ENCODE results near the gene SKI.

SKI gene

GRCh38 chr1:2297246-2298011 is 69.3 kb downstream of the SKI start:
- in situ Hi-C loops (cut with HindIII; ENCODE audit: low sequenced_read_pairs) = no loop called here
- no peak for DNase-seq (ENCODE audit: low read depth)
- no peak overlapping the region for H3K4me3 ChIP-seq (ENCODE audit: low read depth, low read length)

GRCh38 chr1:2298685-2299084 is 70.6 kb downstream of the SKI start:
- in situ Hi-C loops (cut with HindIII; ENCODE audit: low sequenced_read_pairs) = no loop called here
- no peak for TF ChIP-seq CTCF (IDR thresholded peaks at IDR 0.05; ENCODE audit: low read depth, low read length, missing control alignments)
- H3K4me3 ChIP-seq (ENCODE audit: low read depth, low read length) = no peak overlapping the region
- no peak for DNase-seq (ENCODE audit: low read depth)

More at GRCh38 chr1:2297246-2298011, 69.3 kb downstream of the SKI start:
- no peak for TF ChIP-seq CTCF (IDR thresholded peaks at IDR 0.05; ENCODE audit: low read depth, low read length, missing control alignments)

- DNase-seq (ENCODE audit: low read depth) = no peak
- in situ Hi-C loops (cut with HindIII; ENCODE audit: low sequenced_read_pairs) = no loop called here
- TF ChIP-seq CTCF (IDR thresholded peaks at IDR 0.05; ENCODE audit: low read depth, low read length, missing control alignments) = no peak
- no peak overlapping the region for H3K4me3 ChIP-seq (ENCODE audit: low read depth, low read length)
These were observed 71.1 kb downstream of the SKI start for GRCh38 chr1:2299131-2299627.

GRCh38 chr1:2300004-2300771 is 72.1 kb downstream of the SKI start:
- TF ChIP-seq CTCF (IDR thresholded peaks at IDR 0.05; ENCODE audit: low read depth, low read length, missing control alignments) = no peak
- in situ Hi-C loops (cut with HindIII; ENCODE audit: low sequenced_read_pairs) = loop anchor here (5.0 kb wide), 2 partner anchors 47 to 103 kb away; no protein-coding TSS in a partner anchor
- DNase-seq (ENCODE audit: low read depth) = no peak
- no peak overlapping the region for H3K4me3 ChIP-seq (ENCODE audit: low read depth, low read length)

- H3K4me3 ChIP-seq (ENCODE audit: low read depth, low read length) = no peak overlapping the region
- no peak for DNase-seq (ENCODE audit: low read depth)
- TF ChIP-seq CTCF (IDR thresholded peaks at IDR 0.05; ENCODE audit: low read depth, low read length, missing control alignments) = no peak
- in situ Hi-C loops (cut with HindIII; ENCODE audit: low sequenced_read_pairs) = loop anchor here (5.0 kb wide), 2 partner anchors 46 to 104 kb away; no protein-coding TSS in a partner anchor
These were observed 72.9 kb downstream of the SKI start for GRCh38 chr1:2300851-2301606.

Measured in astrocyte of the cerebellum (primary cell).